Limb (tissue), 2 donors: Measurements from ENCODE around the gene MSH6.
A peak's percentile ranks its signal among the peaks of the same experiment; 100 is the strongest.

ENCODE experiments used
- DNase-seq, 2 donors: peaks; one replicate each; pipeline ENCODE4 v3.0.0-alpha.2; 2016; ENCODE audit errors: extremely low spot score in 2 of 2

Gene MSH6, protein sequence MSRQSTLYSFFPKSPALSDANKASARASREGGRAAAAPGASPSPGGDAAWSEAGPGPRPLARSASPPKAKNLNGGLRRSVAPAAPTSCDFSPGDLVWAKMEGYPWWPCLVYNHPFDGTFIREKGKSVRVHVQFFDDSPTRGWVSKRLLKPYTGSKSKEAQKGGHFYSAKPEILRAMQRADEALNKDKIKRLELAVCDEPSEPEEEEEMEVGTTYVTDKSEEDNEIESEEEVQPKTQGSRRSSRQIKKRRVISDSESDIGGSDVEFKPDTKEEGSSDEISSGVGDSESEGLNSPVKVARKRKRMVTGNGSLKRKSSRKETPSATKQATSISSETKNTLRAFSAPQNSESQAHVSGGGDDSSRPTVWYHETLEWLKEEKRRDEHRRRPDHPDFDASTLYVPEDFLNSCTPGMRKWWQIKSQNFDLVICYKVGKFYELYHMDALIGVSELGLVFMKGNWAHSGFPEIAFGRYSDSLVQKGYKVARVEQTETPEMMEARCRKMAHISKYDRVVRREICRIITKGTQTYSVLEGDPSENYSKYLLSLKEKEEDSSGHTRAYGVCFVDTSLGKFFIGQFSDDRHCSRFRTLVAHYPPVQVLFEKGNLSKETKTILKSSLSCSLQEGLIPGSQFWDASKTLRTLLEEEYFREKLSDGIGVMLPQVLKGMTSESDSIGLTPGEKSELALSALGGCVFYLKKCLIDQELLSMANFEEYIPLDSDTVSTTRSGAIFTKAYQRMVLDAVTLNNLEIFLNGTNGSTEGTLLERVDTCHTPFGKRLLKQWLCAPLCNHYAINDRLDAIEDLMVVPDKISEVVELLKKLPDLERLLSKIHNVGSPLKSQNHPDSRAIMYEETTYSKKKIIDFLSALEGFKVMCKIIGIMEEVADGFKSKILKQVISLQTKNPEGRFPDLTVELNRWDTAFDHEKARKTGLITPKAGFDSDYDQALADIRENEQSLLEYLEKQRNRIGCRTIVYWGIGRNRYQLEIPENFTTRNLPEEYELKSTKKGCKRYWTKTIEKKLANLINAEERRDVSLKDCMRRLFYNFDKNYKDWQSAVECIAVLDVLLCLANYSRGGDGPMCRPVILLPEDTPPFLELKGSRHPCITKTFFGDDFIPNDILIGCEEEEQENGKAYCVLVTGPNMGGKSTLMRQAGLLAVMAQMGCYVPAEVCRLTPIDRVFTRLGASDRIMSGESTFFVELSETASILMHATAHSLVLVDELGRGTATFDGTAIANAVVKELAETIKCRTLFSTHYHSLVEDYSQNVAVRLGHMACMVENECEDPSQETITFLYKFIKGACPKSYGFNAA (N-terminal part only)

DNA sequence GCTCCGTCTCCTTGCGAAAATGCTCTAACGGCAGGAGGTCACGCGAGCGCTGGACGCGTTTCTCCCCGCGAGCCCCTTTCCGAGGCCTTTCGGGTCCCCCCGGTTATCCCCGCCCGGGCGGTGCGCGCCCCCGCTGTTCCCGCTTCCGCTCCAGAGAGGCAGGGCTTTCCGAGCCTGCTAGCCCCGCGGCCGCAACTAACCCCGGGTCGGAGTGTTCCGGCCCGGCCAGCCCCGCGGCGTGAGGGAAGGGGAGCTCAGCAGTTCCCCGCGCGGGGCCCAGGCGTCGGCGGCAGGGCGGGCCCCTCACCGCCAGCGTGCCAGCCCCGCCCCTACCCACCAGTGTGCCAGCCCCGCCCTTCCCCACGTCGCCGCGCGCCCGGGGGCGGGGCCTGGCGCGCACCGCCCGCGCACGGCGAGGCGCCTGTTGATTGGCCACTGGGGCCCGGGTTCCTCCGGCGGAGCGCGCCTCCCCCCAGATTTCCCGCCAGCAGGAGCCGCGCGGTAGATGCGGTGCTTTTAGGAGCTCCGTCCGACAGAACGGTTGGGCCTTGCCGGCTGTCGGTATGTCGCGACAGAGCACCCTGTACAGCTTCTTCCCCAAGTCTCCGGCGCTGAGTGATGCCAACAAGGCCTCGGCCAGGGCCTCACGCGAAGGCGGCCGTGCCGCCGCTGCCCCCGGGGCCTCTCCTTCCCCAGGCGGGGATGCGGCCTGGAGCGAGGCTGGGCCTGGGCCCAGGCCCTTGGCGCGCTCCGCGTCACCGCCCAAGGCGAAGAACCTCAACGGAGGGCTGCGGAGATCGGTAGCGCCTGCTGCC lies at the start of gene MSH6:
TSS of gene MSH6 (plus strand) at position 475 of the 815 bp plus-strand sequence. CDS start at position 564, 89 bp downstream.
- DNase-seq: peak; percentile 91 to 95

DNA sequence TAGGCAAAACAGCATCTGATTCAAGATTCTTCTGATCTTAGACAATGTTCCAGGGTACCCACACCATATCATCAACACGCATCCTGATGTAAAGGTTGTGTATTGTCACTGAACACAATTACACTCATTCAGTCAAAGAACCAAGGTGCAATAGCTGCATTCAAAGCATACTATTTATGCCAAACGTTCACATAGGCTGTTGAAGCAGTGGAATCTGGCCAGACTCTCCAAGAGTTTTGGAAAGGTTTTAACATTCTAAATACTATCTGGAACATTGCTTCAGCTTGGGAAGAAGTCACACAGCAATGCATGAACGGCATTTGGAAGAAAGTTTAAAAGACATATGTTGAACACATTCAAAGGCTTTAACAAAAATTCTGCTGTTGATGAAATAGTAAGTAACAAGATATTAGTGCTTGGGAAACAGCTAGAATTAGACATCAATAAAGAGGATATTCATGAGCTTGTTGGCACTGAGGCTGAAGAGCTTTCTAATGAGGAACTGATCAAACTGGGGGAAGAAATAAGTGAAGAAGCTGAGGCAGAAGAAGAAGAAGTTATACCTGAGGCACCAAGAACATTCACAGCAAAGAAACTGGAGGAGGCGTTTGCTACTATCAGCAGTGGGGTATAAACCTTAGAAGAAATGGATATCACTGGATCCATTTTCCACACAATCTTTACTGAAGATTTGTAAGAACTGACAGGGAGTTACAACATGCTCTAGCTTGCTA lies 47.6 kb upstream of the MSH6 start:
- DNase-seq: peak in 1 of 2 donors; percentile 58

DNA sequence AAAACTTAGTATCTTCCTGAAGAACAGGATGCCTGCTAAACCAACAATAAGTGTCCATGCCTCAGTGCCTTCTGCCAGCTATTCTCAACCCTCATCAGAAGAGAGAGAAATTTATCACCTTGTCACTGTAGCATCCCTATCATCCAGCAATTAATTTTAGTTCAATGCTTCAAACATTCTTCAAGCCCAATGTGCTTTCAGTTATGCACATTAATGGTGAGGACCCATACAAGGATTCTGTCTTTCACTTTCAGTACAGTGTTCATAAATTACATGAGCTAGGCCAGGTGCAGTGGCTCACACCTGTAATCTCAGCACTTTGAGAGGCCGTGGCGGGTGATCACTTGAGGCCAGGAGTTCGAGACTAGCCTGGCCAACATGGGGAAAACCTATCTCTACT lies 47.0 kb upstream of the MSH6 start:
- DNase-seq: no peak

DNA sequence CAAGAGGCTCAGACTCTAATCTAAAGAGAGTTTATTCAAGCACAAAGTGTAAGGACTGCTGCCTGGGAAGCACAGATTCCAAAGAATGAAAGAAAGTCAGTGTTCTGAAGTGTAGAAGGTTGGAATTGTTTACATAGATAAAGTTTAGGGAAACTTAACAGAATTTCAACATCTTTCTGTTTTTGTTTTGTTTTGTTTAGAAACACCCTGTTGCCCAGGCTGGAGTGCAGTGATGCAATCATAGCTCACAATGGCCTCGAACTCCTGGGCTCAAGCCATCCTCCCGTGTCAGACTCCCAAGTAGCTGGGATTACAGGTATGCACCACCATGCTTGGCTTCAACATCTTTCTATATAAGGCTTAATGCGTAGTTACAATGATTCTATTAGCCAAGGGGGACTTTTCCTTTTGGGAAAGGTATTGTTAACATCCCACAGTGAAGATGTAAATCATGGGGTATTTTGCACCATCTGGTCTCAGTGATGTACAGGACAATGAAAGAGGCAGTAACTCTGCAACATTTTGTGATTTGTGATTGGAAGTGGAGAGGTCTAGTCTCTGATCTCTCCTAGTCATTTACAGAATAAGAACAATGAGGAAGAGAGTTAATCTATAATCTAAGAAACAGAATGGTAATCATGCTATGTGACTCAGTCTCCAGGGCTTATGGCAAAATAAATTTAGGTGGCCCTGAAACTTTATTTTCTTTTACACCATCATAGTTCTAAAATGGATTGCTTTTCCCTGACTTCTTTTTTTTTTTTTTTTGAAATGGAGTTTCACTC lies 45.6 kb upstream of the MSH6 start:
- DNase-seq: no peak

DNA sequence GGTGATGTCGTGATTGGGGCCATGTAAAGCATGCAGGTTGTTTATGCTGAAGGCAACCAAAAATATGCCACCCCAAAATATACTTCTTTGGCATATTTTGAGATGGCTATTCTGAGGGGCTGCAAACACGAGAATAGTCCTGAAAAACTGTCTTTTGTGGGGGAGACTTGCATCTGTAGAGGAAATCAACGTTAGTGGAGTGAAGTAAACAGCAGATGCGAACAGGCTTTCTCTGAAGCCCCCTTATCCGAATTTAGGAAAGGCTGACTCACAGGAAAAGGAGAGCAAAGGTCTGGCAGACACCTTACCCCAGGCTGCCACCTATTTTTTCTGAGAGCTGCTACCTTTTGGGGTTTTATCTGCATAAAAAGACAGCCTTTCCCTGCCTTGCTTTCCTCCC lies 44.6 kb upstream of the MSH6 start:
- no peak for DNase-seq

DNA sequence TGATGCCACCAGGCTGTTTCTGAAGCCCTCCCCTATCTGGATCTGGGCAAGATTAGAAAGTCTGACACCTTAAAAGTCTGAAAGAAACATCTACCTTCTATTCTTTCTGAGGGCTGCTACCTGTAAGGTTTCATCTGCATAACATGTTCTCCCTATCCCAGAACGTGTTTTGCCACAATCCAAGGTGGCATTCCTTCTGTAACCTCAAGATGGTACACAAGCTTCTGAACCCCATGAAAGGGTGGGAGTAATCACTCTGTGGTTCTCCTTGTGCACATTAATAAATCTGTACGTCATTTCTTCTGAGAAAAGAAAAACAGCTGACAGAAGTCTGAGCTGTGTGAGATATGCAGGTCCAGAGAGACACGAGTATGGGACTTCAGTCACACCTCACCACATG lies 41.8 kb upstream of the MSH6 start:
- no peak for DNase-seq

DNA sequence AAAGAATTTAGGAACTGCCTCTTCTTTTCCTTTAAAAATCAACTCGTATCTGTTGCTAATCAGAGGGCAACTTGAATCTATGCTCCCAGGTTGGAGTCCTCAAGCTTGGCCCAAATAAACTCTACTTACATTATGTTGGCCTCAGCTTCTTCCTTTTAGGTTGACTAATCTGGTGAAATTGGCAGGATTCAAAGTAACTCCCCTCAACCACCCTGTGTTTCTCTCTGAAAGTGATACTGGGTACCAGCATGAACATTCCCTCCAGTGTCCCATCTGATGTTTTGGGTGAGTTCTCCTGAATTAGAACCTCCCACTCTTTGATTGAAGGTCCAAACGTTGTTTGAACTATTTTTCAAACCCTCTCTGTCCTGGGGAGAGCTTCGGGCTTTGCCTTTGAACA lies 41.3 kb upstream of the MSH6 start:
- no peak for DNase-seq

DNA sequence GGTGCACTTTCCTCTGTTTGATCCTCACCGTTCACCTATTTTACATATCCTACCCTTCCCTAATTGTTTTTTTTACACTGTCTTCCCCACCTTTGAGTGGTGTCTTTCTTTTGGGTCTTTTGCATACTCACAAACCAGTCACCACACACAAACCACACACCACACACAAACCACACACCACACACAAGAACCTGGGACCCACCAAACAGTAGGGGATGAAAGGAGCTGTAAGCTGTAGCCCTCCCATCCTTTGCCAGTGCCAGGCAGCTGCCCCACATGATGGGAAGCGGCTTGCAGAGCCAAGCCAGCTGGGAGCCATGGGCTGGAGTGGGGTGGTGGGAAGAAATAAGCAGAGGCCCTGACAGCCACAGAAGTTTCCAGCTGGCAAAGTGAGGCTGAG lies 38.9 kb upstream of the MSH6 start:
- DNase-seq: no peak

DNA sequence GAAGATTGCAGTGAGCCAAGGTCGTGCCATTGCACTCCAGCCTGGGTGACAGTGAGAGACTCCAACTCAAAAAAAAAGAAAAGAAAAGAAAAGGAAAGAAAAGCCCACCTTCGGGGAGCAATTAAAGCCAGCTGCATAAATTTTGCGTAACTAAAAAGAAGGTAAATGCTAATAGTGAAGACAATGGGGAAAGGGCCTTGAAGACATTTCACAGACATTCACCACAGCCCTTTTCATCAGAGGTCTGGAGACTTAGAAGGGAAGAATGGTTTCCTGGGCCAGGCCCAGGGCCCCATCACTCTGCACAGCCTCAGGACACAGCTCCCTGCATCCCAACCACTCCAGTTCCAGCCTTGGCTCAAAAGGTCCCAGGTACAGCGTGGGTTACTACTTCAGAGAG lies 35.1 kb upstream of the MSH6 start:
- no peak for DNase-seq

DNA sequence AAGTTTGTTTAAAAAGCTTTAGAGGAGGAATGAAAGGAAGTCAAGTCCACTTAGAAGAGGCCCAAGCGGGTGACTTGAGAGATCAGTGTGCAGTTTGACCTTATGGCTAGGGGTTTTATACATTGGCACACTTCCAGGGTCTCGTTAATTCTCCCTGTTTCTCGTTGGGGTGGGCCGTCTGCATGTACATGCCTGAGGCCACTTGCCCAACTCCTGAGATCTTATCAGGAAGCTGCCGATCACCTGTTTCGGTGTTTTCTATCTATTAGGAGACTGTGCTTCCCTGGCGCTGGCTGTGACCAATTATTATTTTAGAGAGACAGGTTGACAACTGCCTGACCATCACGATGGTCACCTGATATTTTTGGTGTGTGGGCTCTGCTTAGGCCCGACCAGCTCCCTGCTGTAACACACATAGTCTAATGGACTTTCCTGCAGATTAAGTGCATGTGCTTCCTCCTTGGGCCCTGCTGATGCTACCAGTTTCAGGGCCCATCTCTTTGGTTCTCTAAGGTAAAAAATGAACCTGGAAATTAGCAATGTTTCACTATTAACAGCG lies 31.0 kb upstream of the MSH6 start:
- DNase-seq: no peak

DNA sequence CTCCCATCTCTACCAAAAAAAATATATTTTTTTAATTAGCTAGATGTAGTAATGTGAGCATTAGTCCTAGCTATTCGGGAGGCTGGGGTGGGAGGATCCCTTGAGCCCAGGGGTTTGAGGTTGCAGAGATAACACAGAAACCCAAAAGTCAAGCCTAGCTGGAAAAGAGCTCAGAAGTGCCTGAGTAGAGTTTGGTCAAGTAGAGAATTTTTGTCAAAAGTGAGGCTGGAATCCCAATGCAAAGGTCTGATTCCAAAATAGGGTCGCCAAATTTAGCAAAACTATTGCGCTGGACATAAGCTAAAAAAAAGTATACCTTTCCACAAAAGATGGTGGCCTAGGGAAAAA lies 15.5 kb upstream of the MSH6 start:
- no peak for DNase-seq

DNA sequence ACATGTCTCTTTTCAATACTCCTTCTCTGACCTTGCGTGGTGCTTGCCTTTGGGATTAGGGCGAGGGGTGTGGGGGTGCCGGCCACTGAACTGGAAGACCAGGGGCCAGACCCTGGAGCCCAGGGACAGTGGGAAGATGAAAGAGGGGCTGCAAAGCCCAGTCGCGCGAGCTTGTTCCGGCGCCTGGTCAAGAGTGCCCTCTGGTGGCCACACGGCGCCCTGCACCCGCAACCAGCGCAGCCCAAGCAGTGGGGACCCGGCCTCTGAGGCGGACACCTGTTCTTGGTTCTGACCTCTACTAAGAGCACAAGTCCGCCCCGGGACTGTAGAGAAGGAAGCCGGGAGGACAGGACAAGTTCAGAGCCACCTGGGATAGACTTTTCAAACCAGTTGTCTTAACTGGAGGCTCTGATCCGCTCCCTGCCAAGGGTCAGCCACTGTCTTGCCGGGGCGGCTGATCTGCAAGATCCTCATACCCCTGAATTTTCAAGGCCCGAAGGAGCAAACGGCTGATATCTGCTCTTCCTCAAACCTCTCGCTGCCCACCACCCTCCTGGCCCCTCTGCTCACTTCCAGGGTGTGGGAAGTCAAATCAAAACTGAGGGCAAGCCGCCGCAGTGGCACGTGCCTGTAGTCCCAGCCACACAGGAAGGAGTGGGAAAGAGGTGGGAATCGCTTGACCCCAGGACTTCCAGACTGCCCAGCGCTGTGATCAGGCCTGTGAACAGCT lies 14.9 kb upstream of the MSH6 start:
- peak; percentile 49 to 88 for DNase-seq

DNA sequence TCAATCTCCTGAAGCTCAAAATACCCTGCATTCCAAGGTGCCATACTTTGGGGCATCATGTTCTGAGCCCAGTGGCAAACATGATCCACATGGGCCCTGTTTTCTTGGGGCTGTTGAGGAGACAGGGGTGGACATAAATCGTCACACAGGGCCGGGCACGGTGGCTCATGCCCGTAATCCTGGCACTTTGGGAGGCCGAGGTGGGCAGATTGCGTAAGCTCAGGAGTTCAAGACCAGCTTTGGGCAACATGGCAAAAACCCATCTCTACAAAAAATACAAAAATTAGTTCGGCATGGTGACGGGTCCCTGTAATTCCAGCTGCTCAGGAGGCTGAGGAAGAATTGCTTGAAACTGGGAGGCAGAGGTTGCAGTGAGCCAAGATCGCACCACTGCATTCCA lies 13.6 kb upstream of the MSH6 start:
- no peak for DNase-seq

DNA sequence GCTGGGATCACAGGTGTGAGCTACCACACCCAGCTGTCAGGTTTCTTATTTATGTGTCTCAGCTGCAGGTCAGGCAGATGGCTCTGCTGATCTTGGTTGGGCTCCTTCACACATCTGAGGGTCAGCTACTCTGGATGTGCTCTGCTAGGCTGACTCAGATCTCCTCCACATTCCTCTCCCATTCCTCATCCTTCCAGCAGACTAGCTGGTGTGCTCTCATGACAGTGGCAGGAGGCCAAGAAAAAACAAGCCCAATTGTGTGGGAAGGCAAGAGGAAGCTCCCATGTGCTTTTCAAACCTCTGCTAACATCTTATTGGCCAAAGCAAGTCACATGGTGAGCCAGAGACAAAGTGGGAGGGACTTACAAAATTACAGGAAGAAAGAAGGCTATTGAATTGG lies 11.7 kb upstream of the MSH6 start:
- no peak for DNase-seq

DNA sequence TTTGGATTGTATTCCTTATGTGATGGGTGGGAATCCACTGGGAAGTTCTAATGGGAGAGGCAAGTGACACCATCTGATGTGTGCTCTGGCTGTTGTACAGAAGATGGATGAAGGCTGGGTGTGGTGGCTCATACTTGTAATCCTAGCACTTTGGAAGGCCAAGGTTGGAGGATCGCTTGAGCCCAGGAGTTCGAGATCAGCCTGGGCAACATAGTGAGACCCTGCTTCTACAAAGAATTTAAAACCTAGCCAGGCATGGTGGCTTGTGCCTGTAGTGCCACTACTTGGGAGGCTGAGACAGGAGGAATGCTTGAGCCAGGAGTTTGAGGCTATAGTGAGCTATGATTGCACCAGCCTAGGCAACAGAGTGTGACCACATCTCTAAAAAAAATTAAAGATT lies 10.6 kb upstream of the MSH6 start:
- no peak for DNase-seq

DNA sequence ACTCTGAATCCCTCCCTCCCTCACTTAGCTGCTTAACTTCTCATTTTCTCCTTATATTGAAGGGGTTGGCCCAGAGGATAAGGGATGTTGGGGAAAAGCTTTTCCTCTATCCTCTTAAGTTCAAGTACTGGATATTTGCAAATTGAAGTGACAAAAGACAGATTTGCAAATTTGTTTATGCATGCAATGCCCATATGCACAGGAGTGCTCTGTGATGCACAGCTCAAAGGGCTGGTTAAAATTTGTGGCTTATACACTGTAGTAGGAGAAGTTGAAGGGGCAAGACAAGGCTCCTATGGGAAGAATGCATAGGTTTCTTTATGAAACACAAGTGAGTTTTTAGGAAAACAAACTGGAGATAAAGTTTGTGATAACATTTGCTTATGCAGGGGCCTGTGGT lies 8.4 kb upstream of the MSH6 start:
- no peak for DNase-seq

DNA sequence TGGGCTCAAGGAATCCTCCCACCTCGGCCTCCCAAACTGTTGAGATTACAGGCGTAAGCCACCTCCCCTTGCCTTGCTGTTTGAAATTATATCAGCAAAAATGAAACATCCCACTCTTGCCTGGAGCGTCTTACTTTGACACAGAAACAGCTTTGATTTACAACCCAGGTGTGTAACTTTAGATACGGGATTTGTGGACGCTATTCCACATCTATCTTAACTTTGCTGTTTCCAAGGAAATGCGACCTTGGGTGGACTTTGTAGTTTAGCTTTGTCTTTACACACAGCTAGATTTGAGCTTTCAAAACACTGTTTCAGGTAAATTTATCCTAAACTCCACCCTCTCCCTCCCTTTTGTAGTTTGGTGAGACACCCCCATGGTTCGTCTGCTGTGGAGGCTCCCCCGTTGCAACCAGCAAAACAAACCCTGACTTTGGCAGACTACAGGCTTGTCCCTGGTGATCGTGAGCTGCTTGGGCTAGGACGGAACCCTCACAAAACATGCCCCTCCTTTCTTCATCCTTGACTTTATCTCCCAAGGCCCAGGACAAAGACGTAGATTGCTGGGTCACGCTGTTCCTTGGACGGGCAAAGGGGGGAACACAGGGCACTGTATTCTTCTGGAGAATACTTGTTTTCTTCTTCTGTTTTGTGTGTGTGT lies 5.5 kb upstream of the MSH6 start:
- no peak for DNase-seq
